Upper lobe of left lung (tissue), 6 donors: ENCODE results near the gene TTLL8. TPM values are rescaled to one million over a fixed set of nuclear protein-coding genes. Genes with fewer than 3 reads are reported as not detected.

Experiments used
- ATAC-seq, 2 donors: fragments of 200-7000 bp; cut with Tn5 transposase; one replicate each; pipeline ENCODE4 v1.9.1; 2022; ENCODE audit warnings: mild to moderate bottlenecking in 2 of 2, moderate library complexity in 2 of 2; ENCODE audit not compliant: low FRiP score in 2 of 2
- DNase-seq, 2 donors: peaks; one replicate each; pipeline ENCODE4 v3.0.0-alpha.2; 2019 to 2020
- H3K27ac ChIP-seq, 4 donors: fragments of 200-600 bp; sonication (generic); one replicate each; pipeline ENCODE4 v1.5.1; 2016 to 2019
- H3K27me3 ChIP-seq, 4 donors: fragments of 200-600 bp; sonication (generic); one replicate each; pipeline ENCODE4 v1.5.1; 2017 to 2019
- H3K36me3 ChIP-seq, 4 donors: fragments of 200-600 bp; sonication (generic); one replicate each; pipeline ENCODE4 v1.5.1; 2016 to 2019
- H3K4me1 ChIP-seq, 4 donors: fragments of 200-600 bp; sonication (generic); one replicate each; pipeline ENCODE4 v1.5.1; 2018 to 2019
- H3K4me3 ChIP-seq, 4 donors: fragments of 200-600 bp; sonication (generic); one replicate each; pipeline ENCODE4 v1.5.1; 2017 to 2019; ENCODE audit warnings: mild to moderate bottlenecking in 2 of 4, moderate library complexity in 1 of 4
- H3K9me3 ChIP-seq, 4 donors: fragments of 200-600 bp; sonication (generic); one replicate each; pipeline ENCODE4 v1.5.1; 2018 to 2019
- EP300 ChIP-seq, 4 donors: sonication (generic); formaldehyde crosslinking; IDR thresholded peaks; one replicate each; pipeline ENCODE4 v1.5.1; 2017; ENCODE audit warnings: antibody characterized with exemption in 4 of 4, control low read depth in 2 of 4
- POLR2A ChIP-seq, 4 donors: fragments of 450-650 bp; IDR thresholded peaks; one replicate each; pipeline ENCODE4 v1.5.1; 2016 to 2017; ENCODE audit warnings: antibody characterized with exemption in 4 of 4, mild to moderate bottlenecking in 2 of 4
- POLR2AphosphoS5 ChIP-seq, 2 donors: sonication (generic); formaldehyde crosslinking; IDR thresholded peaks; one replicate each; pipeline ENCODE4 v1.5.1; 2017; ENCODE audit warnings: antibody characterized with exemption in 2 of 2
- WGBS, 2 donors: methylation state at CpG; one replicate each; pipeline ENCODE4 v1.1.5; 2017 to 2018; 5-methylcytosine and 5-hydroxymethylcytosine counted together
- total RNA-seq, 6 donors: library from RNA; depleted of rRNA in 4 of 6; stranded (reverse); fragments of >200 nt in 4 of 6; gene quantifications; one replicate each; pipeline versions ENCODE4 v1.1.0 to v1.2.1, GENCODE V29; 2016 to 2021
- TF ChIP-seq, protein P1 (sequence below), 6 experiments: fragments of 450-650 bp in 4 of 6; fragments of 200-600 bp in 2 of 6; sonication (generic) in 2 of 6; IDR thresholded peaks; one replicate each; pipeline ENCODE4 v1.5.1; 2016 to 2019; ENCODE audit warnings: antibody characterized with exemption in 6 of 6
- donor health status: DM: no; HTN: no; CAD: no; lungs with moderate emphysema.
- donor health status: DM: no; HTN: yes; CAD: no; lungs with severe emphysema.

The TTLL8 gene
- total RNA-seq, 6 donors from 2014 or later, result not detected

DNA sequence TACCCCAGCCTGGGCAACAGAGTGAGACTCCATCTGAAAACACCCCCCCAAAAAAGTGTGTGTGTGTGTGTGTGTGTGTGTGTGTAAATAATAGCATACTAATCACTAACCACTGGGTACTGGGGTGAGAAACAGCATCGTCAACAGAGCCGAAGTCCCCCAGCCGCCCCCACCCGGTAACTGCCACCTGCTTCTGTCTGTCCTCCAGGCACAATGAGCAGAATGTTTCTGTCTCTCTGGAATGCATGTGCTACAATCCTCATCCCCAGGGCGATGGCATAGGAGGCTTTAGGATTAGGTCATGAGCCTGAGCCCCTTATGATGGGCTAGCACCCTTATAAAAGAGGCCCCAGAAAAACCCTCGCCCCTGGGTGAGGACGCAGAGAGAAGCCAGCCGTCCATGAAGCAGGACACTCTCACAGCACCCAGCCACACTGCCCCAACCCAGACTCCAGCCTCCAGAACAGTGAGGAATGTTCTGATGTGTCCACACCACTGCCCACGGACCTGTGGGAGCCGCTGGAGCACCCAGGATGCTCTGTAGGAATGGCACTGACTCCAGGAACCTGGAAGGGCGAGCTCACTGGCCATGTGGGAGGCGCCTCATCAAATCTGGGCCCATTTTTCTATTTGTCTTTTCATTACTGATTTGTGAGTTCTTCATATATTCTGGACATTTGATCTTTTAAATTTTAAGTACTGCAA is 9.9 kb downstream of the TTLL8 start:
- DNase-seq (no peak), ATAC-seq (no peak)
- TF ChIP-seq POLR2A (IDR thresholded peaks at IDR 0.05) (no peak), EP300 (IDR thresholded peaks at IDR 0.05) (no peak), POLR2AphosphoS5 (IDR thresholded peaks at IDR 0.05) (no peak)
- TF ChIP-seq, protein P1, sequence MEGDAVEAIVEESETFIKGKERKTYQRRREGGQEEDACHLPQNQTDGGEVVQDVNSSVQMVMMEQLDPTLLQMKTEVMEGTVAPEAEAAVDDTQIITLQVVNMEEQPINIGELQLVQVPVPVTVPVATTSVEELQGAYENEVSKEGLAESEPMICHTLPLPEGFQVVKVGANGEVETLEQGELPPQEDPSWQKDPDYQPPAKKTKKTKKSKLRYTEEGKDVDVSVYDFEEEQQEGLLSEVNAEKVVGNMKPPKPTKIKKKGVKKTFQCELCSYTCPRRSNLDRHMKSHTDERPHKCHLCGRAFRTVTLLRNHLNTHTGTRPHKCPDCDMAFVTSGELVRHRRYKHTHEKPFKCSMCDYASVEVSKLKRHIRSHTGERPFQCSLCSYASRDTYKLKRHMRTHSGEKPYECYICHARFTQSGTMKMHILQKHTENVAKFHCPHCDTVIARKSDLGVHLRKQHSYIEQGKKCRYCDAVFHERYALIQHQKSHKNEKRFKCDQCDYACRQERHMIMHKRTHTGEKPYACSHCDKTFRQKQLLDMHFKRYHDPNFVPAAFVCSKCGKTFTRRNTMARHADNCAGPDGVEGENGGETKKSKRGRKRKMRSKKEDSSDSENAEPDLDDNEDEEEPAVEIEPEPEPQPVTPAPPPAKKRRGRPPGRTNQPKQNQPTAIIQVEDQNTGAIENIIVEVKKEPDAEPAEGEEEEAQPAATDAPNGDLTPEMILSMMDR (IDR thresholded peaks at IDR 0.05), result no peak
- Histone ChIP-seq H3K4me3 (no peak overlapping the region), H3K36me3 (no peaks in the 10 kb centered on the region), H3K27ac (no peak overlapping the region), H3K4me1 (no peaks in the 10 kb centered on the region), H3K9me3 (peaks cover 0 to 5% (median 0%) of the 10 kb centered on the region in 4 donors), H3K27me3 (no peaks in the 10 kb centered on the region)
- 84 to 96% methylated on average over 9 to 11 of the region's 12 CpGs for WGBS, 2 donors

DNA sequence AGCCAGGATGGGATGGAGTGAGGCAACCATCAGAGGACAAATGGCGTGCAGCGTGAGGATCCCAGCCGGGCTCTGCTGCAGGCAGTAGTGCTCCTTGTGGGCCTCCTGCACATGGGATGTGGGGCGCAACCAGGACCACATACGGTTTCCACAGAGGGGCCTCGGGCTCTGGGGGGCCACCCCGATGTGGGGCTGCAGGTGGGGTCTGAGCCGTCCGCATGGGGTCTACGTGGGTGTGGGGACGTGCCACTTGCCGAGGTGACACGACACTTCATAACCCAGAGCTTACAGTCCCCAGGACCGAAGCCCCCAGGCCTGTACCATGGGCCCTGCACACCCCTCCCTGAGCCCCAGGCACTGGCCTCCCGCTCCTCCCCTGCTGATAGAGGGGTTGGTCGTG is 10.8 kb downstream of the TTLL8 start:
- TF ChIP-seq POLR2AphosphoS5 (IDR thresholded peaks at IDR 0.05) (no peak), EP300 (IDR thresholded peaks at IDR 0.05) (no peak), POLR2A (IDR thresholded peaks at IDR 0.05) (no peak)
- TF ChIP-seq, protein P1 (IDR thresholded peaks at IDR 0.05), result no peak
- Histone ChIP-seq H3K4me1 (no peaks in the 10 kb centered on the region), H3K9me3 (no peaks in the 10 kb centered on the region), H3K36me3 (no peaks in the 10 kb centered on the region), H3K4me3 (no peak overlapping the region), H3K27me3 (no peaks in the 10 kb centered on the region), H3K27ac (no peak overlapping the region)
- DNase-seq (no peak), ATAC-seq (peak; percentile 4 to 27)
- 90 to 93% methylated on average over 3 to 16 of the region's 16 CpGs for WGBS, 2 donors

DNA sequence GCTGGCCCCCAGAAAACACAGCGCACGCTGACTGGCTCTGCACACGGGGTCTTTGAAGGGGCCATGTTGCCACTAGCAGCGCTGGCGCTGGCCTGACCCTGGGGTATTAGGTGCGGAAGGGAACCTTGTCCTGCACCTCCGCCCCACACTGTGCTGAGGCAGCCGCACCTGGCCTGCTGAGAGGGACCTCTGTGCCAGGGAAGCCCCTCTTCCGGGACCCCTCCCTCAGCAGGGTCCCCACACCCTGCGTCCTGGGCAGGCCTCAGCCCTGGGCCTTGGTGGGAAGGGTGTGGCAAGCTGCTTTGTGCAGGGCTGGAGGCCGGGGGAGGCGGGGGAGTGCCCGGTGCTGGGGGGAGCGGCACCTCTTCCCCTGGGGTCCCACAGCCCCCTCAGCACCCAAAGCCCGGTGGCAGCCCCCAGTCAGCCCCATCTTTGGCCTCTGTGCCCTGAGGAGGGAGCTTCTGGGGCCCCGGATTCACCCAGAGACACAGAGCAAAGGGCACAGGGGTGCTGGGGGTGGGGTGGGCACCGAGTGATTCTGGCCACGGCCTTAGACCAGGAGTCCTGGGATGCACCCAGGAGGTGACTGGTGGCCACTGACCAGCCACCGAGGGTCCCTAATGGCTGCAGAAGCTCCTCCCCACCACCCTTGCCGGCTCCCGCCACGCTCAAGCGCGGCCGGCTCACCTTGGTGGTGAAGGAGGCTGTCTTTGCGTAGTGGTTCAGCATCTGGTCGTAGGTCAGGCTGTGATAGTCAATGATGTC is 11.4 kb downstream of the TTLL8 start:
- ATAC-seq, result peak in 1 of 2 donors; percentile 23
- H3K27me3 ChIP-seq, result no peaks in the 10 kb centered on the region
- WGBS, 2 donors, result 89 to 90% methylated on average over 15 to 25 of the region's 27 CpGs

DNA sequence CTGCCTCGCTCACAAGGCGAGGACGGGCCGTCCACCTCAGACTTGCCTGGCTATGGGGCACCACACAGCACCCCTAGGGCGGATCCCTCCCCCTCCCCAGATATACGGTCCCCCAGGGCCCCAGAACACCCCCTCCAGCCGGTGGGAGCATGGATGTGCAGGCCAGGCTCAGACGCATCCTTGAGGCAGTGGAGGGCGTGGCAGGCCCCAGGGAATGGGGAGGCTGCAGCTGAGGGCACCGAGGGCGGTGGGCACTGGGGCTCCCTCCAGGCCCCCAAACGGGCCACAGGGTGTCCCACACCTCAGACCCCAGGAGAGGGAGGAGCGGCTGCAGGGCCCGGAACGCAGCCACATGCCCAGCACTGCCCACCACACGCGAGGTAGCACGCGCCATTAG is 12.1 kb downstream of the TTLL8 start:
- WGBS, 2 donors, result 84 to 91% methylated on average over 8 to 18 of the region's 19 CpGs
- TF ChIP-seq POLR2A (IDR thresholded peaks at IDR 0.05), result no peak
- TF ChIP-seq, protein P1 (IDR thresholded peaks at IDR 0.05), result no peak
- TF ChIP-seq EP300 (IDR thresholded peaks at IDR 0.05), result no peak
- no peak for TF ChIP-seq POLR2AphosphoS5 (IDR thresholded peaks at IDR 0.05)
- no peaks in the 10 kb centered on the region for H3K9me3 ChIP-seq
- no peaks in the 10 kb centered on the region for H3K36me3 ChIP-seq
- DNase-seq, result peak in 1 of 2 donors; percentile 71
- no peaks in the 10 kb centered on the region for H3K27me3 ChIP-seq
- no peak overlapping the region for H3K27ac ChIP-seq
- no peaks in the 10 kb centered on the region for H3K4me1 ChIP-seq
- H3K4me3 ChIP-seq, result no peak overlapping the region
- ATAC-seq, result peak in 1 of 2 donors; percentile 4

More for the DNA sequence above, 11.4 kb downstream of the TTLL8 start:
- TF ChIP-seq EP300 (IDR thresholded peaks at IDR 0.05) (no peak), POLR2AphosphoS5 (IDR thresholded peaks at IDR 0.05) (no peak), POLR2A (IDR thresholded peaks at IDR 0.05) (no peak)
- TF ChIP-seq, protein P1 (IDR thresholded peaks at IDR 0.05), result no peak
- no peaks in the 10 kb centered on the region for H3K36me3 ChIP-seq
- no peak overlapping the region for H3K27ac ChIP-seq
- DNase-seq, result peak in 1 of 2 donors; percentile 65
- H3K4me1 ChIP-seq, result no peaks in the 10 kb centered on the region
- H3K9me3 ChIP-seq, result no peaks in the 10 kb centered on the region
- H3K4me3 ChIP-seq, result no peak overlapping the region
